ENCODE data around the gene SELPLG.

SELPLG gene

DNA sequence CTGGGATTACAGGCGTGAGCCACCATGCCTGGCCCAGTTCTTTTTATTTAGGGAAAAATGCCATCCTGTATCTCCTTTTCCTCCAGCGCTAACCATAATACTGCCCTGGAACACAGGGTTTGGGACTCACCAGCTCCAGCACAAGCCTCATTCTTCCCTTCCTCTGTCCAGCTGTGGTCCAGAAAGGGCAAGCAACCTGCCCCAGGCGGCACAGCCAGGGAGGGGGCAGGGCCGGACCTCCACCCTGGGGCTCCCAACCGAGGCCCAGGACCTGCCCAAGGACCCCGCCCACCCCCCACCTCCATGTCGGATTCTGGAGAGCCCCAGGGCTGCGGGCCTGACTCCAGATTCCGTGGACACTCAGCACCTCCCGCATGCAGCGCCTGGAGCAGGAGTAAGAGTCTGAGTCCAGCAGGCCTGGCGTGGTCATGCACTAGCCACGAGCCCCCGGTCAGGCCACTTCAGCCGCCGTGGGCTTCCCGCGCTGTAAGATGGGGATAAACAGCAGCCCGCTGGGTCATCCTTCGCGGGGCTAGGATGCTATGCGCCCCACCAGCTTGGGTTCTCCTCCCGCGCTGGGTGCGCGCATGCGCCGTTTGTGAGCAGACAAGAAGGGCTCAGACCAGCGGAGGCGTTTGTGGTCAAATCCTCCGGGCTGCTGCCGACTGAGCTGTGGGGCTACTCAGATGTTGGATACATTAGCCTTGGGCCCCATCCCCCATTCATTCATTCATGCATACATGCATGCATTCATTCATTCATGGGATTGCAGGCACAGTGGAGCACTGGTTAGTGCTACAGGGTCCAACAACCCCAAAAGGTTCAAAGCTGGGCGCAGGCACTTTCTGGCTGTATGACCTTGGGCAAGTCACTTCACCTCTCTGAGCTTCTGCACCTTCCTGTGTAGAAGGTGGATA, 52.1 kb downstream of the SELPLG start:
- H3K9me3 ChIP-seq: no peaks in the 10 kb centered on the region
- peaks cover 6% of the 10 kb centered on the region; the same call in 1 of the 2 replicates for H3K4me1 ChIP-seq
- DNase-seq: no peak
- no peaks in the 10 kb centered on the region for H3K27me3 ChIP-seq
- H3K36me3 ChIP-seq: no peaks in the 10 kb centered on the region; the same call in 1 of the 2 replicates
- H3K4me3 ChIP-seq (ENCODE audit: low read depth, low read length): no peak overlapping the region
- TF ChIP-seq, protein P1, sequence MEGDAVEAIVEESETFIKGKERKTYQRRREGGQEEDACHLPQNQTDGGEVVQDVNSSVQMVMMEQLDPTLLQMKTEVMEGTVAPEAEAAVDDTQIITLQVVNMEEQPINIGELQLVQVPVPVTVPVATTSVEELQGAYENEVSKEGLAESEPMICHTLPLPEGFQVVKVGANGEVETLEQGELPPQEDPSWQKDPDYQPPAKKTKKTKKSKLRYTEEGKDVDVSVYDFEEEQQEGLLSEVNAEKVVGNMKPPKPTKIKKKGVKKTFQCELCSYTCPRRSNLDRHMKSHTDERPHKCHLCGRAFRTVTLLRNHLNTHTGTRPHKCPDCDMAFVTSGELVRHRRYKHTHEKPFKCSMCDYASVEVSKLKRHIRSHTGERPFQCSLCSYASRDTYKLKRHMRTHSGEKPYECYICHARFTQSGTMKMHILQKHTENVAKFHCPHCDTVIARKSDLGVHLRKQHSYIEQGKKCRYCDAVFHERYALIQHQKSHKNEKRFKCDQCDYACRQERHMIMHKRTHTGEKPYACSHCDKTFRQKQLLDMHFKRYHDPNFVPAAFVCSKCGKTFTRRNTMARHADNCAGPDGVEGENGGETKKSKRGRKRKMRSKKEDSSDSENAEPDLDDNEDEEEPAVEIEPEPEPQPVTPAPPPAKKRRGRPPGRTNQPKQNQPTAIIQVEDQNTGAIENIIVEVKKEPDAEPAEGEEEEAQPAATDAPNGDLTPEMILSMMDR (IDR thresholded peaks at IDR 0.05; ENCODE audit: low read depth, low read length): no peak

GRCh38 chr12:108580531-108580930, 53.2 kb downstream of the SELPLG start:
- H3K9me3 ChIP-seq: no peaks in the 10 kb centered on the region

GRCh38 chr12:108578813-108579212, 54.9 kb downstream of the SELPLG start:
- TF ChIP-seq, protein P1 (IDR thresholded peaks at IDR 0.05; ENCODE audit: low read depth, low read length): no peak
- H3K9me3 ChIP-seq: no peaks in the 10 kb centered on the region
- DNase-seq: no peak
- H3K4me3 ChIP-seq (ENCODE audit: low read depth, low read length): no peak overlapping the region
- no peaks in the 10 kb centered on the region for H3K27me3 ChIP-seq
- H3K4me1 ChIP-seq: peaks cover 4% of the 10 kb centered on the region; the same call in 1 of the 2 replicates
- no peaks in the 10 kb centered on the region for H3K36me3 ChIP-seq

More at GRCh38 chr12:108580531-108580930, 53.2 kb downstream of the SELPLG start:
- DNase-seq: no peak
- Histone ChIP-seq H3K27me3 (no peaks in the 10 kb centered on the region), H3K36me3 (no peaks in the 10 kb centered on the region), H3K4me3 (ENCODE audit: low read depth, low read length) (no peak overlapping the region), H3K4me1 (peaks cover 6% of the 10 kb centered on the region; the same call in 1 of the 2 replicates)
- TF ChIP-seq, protein P1 (IDR thresholded peaks at IDR 0.05; ENCODE audit: low read depth, low read length): no peak

DNA sequence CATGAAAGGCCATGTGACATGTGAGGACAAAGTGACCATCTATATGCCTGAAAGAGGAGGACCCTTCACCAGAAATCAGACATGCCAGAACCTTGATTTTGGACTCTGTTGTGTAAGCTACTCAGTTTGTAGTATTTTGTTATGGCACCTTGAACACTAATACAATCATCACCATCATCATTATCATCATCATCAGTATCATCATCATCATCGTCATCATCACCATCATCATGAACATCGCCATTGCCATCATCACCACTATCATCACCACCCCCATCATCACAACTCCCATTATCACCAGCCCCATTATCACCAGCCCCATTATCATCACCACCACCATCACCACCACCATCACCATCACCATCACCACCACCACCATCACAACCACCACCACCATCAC, 55.4 kb downstream of the SELPLG start:
- no peak for DNase-seq

GRCh38 chr12:108577458-108577857, 56.2 kb downstream of the SELPLG start:
- no peak for DNase-seq
- H3K27me3 ChIP-seq: no peaks in the 10 kb centered on the region
- H3K4me3 ChIP-seq (ENCODE audit: low read depth, low read length): no peak overlapping the region
- TF ChIP-seq, protein P1 (IDR thresholded peaks at IDR 0.05; ENCODE audit: low read depth, low read length): no peak
- H3K4me1 ChIP-seq: no peaks in the 10 kb centered on the region
- H3K9me3 ChIP-seq: no peaks in the 10 kb centered on the region
- H3K36me3 ChIP-seq: no peaks in the 10 kb centered on the region

More for the DNA sequence above, 55.4 kb downstream of the SELPLG start:
- TF ChIP-seq, protein P1 (IDR thresholded peaks at IDR 0.05; ENCODE audit: low read depth, low read length): no peak
- Histone ChIP-seq H3K4me3 (ENCODE audit: low read depth, low read length) (no peak overlapping the region), H3K36me3 (no peaks in the 10 kb centered on the region), H3K9me3 (no peaks in the 10 kb centered on the region), H3K27me3 (no peaks in the 10 kb centered on the region), H3K4me1 (no peaks in the 10 kb centered on the region)

GRCh38 chr12:108576660-108577234, 56.9 kb downstream of the SELPLG start:
- no peaks in the 10 kb centered on the region for H3K9me3 ChIP-seq
- TF ChIP-seq, protein P1 (IDR thresholded peaks at IDR 0.05; ENCODE audit: low read depth, low read length): no peak

More at GRCh38 chr12:108576660-108577234, 56.9 kb downstream of the SELPLG start:
- Histone ChIP-seq H3K27me3 (no peaks in the 10 kb centered on the region), H3K4me1 (no peaks in the 10 kb centered on the region), H3K36me3 (no peaks in the 10 kb centered on the region), H3K4me3 (ENCODE audit: low read depth, low read length) (no peak overlapping the region)
- no peak for DNase-seq
